PC-9 (cell line): ENCODE results near the gene FANK1. TPM values are rescaled to one million over a fixed set of nuclear protein-coding genes. Genes with fewer than 3 reads are reported as not detected.

Source experiments
- BruUV-seq: library from RNA; stranded (reverse); fragments of 400-500 nt; replicated peaks from 2 replicates; lab custom pipeline; 2021; lab: Mats Ljungman, UMichigan
- CTCF ChIA-PET: fragments of 300-600 bp; sonication (Branson Sonifier 250); formaldehyde crosslinking; loops from one replicate; lab custom pipeline; 2022; ENCODE audit warnings: antibody characterized with exemption; lab: Charles Lee
- POLR2A ChIA-PET: fragments of 300-600 bp; sonication (Branson Sonifier 250); formaldehyde crosslinking; loops from one replicate; lab custom pipeline; 2022; ENCODE audit warnings: antibody characterized with exemption; ENCODE audit not compliant: unreplicated experiment; lab: Charles Lee
- DNase-seq, 2 experiments: peaks; one replicate each; pipeline versions ENCODE4 v3.0.0 to v3.0.0-alpha.2; 2015 to 2022; ENCODE audit warnings: mixed read lengths in 1 of 2
- H2AFZ ChIP-seq: fragments of 200-600 bp; sonication (generic); 2 replicates; pipeline ENCODE4 v1.8.1; 2017; ENCODE audit warnings: antibody characterized with exemption
- H3F3A ChIP-seq: fragments of 200-600 bp; sonication (generic); 2 replicates; pipeline ENCODE4 v1.8.1; 2017; ENCODE audit warnings: antibody characterized with exemption, mild to moderate bottlenecking, low read depth; ENCODE audit not compliant: insufficient read depth
- H3K27ac ChIP-seq: fragments of 200-600 bp; sonication (generic); 2 replicates; pipeline ENCODE4 v1.6.1; 2016; ENCODE audit warnings: mixed run types
- H3K27me3 ChIP-seq: fragments of 200-600 bp; sonication (generic); 2 replicates; pipeline ENCODE4 v1.6.1; 2016; ENCODE audit warnings: low read depth, mixed run types; ENCODE audit not compliant: insufficient read depth
- H3K36me3 ChIP-seq: fragments of 200-600 bp; sonication (generic); 2 replicates; pipeline ENCODE4 v1.6.1; 2016; ENCODE audit warnings: low read depth, mixed run types
- H3K4me1 ChIP-seq: fragments of 200-600 bp; sonication (generic); replicated peaks from 2 replicates; pipeline ENCODE4 v1.6.1; 2016; ENCODE audit warnings: mixed run types; ENCODE audit not compliant: insufficient read depth
- H3K4me2 ChIP-seq: fragments of 200-600 bp; sonication (generic); 2 replicates; pipeline ENCODE4 v1.6.1; 2017; ENCODE audit warnings: mixed run types
- H3K4me3 ChIP-seq: fragments of 200-600 bp; sonication (generic); 2 replicates; pipeline ENCODE4 v1.6.1; 2016; ENCODE audit warnings: mixed run types
- H3K79me2 ChIP-seq: fragments of 200-600 bp; sonication (generic); 2 replicates; pipeline ENCODE4 v1.6.1; 2017; ENCODE audit warnings: low read depth, mixed run types
- H3K9me2 ChIP-seq: fragments of 200-600 bp; sonication (generic); 2 replicates; pipeline ENCODE4 v1.8.1; 2017; ENCODE audit warnings: mild to moderate bottlenecking; ENCODE audit not compliant: insufficient read depth
- H3K9me3 ChIP-seq: fragments of 200-600 bp; sonication (generic); 2 replicates; pipeline ENCODE4 v1.8.1; 2016; ENCODE audit warnings: low read depth; ENCODE audit not compliant: insufficient read depth
- H4K20me1 ChIP-seq: fragments of 200-600 bp; sonication (generic); 2 replicates; pipeline ENCODE4 v1.8.1; 2017; ENCODE audit not compliant: insufficient read depth
- CTCF ChIP-seq: fragments of 200-600 bp; sonication (generic); conservative IDR thresholded peaks from 2 replicates; pipeline ENCODE4 v1.6.1; 2017; ENCODE audit warnings: mixed run types, antibody characterized with exemption, mild to moderate bottlenecking, moderate library complexity
- EZH2 ChIP-seq: fragments of 200-600 bp; sonication (generic); IDR thresholded peaks from 2 replicates; pipeline ENCODE4 v1.8.0; 2017; ENCODE audit warnings: antibody characterized with exemption, low read depth
- intact Hi-C: fragments of 100-400 bp; cut with micrococcal nuclease; formaldehyde crosslinking; loops from one replicate; pipeline ENCODE4 v1.10.0; 2022; ENCODE audit not compliant: unreplicated experiment
- total RNA-seq: library from RNA; stranded (reverse); gene quantifications from 2 replicates; pipeline ENCODE4 v1.2.3, GENCODE V29; 2021

FANK1 gene
- total RNA-seq, 1 experiment from 2014 or later, result 21.4 TPM

GRCh38 chr10:125982260-125982948 lies 86.0 kb downstream of the FANK1 start:
- no peaks in the 10 kb centered on the region for H3K9me2 ChIP-seq
- no peaks in the 10 kb centered on the region for H3K36me3 ChIP-seq
- H3K27me3 ChIP-seq, result no peaks in the 10 kb centered on the region
- H3F3A ChIP-seq, result no peaks in the 10 kb centered on the region
- DNase-seq, result peak; percentile 18 to 47
- no TSS peak for BruUV-seq
- ChIA-PET POLR2A (no interaction called here), CTCF (interaction anchor here (0.7 kb wide), 1 partner anchor 298 kb away, joined by 3 read pairs; no protein-coding TSS in a partner anchor)
- H3K79me2 ChIP-seq, result no peaks in the 10 kb centered on the region
- no peaks in the 10 kb centered on the region for H3K9me3 ChIP-seq
- H3K4me3 ChIP-seq, result no peak overlapping the region
- TF ChIP-seq EZH2 (no peak), CTCF (peak; percentile 72)
- no peak overlapping the region for H2AFZ ChIP-seq
- H3K4me2 ChIP-seq, result no peak overlapping the region
- H3K4me1 ChIP-seq, result no peaks in the 10 kb centered on the region
- intact Hi-C loops, result loop anchor here (1.0 to 5.0 kb wide), 4 partner anchors 115 to 767 kb away; no protein-coding TSS in a partner anchor
- H4K20me1 ChIP-seq, result no peaks in the 10 kb centered on the region
- H3K27ac ChIP-seq, result no peak overlapping the region

- Histone ChIP-seq H3F3A (no peaks in the 10 kb centered on the region), H3K9me3 (no peaks in the 10 kb centered on the region), H3K4me1 (no peaks in the 10 kb centered on the region), H3K9me2 (no peaks in the 10 kb centered on the region), H2AFZ (no peak overlapping the region), H3K4me2 (no peak overlapping the region), H3K36me3 (no peaks in the 10 kb centered on the region), H4K20me1 (no peaks in the 10 kb centered on the region), H3K27me3 (no peaks in the 10 kb centered on the region), H3K27ac (no peak overlapping the region), H3K4me3 (no peak overlapping the region), H3K79me2 (no peaks in the 10 kb centered on the region)
- TF ChIP-seq CTCF (no peak), EZH2 (no peak)
- intact Hi-C loops, result loop anchor here (5.0 kb wide), 1 partner anchor 116 kb away; no protein-coding TSS in a partner anchor
- POLR2A ChIA-PET, result no interaction called here
- no TSS peak for BruUV-seq
- no peak for DNase-seq
- CTCF ChIA-PET, result no interaction called here
These were observed 86.8 kb downstream of the FANK1 start for GRCh38 chr10:125983161-125983560.

- Histone ChIP-seq H3K27me3 (no peaks in the 10 kb centered on the region), H3K9me3 (no peaks in the 10 kb centered on the region), H3K4me2 (no peak overlapping the region), H3K36me3 (no peaks in the 10 kb centered on the region), H3K9me2 (no peaks in the 10 kb centered on the region), H3K27ac (no peak overlapping the region), H2AFZ (no peak overlapping the region), H4K20me1 (no peaks in the 10 kb centered on the region), H3K4me3 (no peak overlapping the region), H3K79me2 (no peaks in the 10 kb centered on the region), H3F3A (no peaks in the 10 kb centered on the region), H3K4me1 (no peaks in the 10 kb centered on the region)
- POLR2A ChIA-PET, result no interaction called here
- intact Hi-C loops, result loop anchor here (5.0 kb wide), 1 partner anchor 116 kb away; no protein-coding TSS in a partner anchor
- CTCF ChIA-PET, result interaction anchor here (0.7 kb wide), 1 partner anchor 115 kb away, joined by 3 read pairs; no protein-coding TSS in a partner anchor
- no peak for TF ChIP-seq EZH2
- no peak for TF ChIP-seq CTCF
- no TSS peak for BruUV-seq
- DNase-seq, result no peak
These were observed 87.3 kb downstream of the FANK1 start for GRCh38 chr10:125983656-125984055.
